ENCODE data around the gene GAST.
"Not testable (repeated sequence)": the region's sequence is repeated elsewhere in the genome, so short reads cannot be mapped to it uniquely, and the experiment has no call there.

GAST gene, protein sequence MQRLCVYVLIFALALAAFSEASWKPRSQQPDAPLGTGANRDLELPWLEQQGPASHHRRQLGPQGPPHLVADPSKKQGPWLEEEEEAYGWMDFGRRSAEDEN

DNA sequence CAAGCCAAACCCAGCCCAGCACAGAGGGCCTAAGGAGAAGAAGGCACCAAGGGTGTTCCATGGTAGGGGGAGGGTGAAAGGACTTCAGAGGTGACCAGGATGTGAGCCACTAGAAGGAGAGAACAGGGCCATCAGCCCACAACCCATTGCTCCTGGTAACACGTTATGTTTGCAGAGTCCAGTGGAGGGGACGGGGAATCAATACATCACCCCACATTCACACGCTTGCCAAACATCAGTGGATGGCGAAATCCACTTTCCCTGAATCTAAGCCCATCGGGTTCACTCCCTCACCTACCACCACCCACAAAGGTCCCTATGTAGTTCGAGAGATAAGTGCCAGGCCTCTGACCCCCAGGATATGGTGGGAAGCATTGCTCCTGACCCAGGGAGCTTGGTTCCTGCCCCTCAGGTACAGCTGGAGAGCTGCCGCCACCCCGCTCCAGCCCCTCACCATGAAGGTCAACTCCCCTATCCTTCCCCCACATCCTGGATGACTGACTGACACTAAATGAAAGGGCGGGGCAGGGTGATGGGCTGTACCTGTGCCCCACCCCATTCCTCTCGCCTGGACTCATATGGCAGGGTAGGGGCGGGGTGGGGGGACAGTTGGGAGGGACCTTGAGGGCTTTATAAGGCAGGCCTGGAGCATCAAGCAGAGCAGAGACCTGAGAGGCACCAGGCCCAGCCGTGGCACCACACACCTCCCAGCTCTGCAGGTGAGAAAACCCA, at the start of gene GAST:
Gene GAST (plus strand): TSS at position 663 of the 732 bp plus-strand sequence. CDS start 3,106 bp downstream, outside the sequence.
- no peak for DNase-seq

DNA sequence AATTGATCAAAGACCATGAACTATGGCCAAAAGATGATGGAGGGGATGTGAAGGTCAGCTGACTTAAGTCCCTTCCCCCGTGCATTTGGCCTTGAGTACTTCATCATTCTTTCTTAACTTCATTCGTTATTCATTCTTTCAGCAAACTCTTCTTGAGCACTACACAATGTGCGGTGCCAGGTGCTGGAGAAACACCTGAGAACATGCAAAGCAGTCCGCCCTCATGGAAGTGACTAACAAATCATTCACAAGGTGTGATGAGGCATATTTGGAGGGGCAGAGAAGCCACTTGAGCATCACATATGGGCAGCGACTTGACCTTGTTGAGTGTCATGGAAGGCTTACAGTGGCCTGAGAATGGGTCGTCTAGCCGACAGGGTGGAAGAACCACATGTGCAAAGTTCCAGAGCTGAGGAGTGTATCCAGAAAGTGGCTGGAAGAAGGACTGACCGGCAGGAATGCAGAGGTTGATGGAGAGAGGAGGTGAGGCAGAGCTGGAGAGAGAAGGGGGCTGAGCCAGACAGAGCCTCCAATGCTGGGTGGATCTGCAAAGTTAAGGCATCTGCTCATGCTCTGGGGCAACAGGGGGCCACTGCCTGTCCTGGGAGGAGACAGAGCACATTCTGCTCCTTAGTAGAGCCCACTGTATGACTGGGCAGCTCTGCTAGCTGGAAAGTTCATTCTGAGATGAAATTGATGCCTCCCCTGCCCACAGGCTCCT, 48.5 kb upstream of the GAST start:
- no peak for DNase-seq

DNA sequence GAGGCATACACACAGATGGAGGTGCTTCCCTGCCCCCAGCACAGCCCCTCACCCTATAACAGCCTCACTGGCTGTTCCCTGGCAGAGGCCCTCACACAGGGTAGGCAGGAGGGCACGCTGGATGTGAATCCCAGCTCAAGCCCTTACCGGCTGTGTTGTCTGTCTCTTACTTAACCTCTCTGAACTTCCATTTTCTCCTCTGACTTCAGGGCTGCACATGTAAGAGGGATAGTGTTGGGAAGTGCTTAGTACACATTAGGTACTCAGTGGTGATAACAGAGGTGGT, 48.0 kb upstream of the GAST start:
- DNase-seq: no peak

DNA sequence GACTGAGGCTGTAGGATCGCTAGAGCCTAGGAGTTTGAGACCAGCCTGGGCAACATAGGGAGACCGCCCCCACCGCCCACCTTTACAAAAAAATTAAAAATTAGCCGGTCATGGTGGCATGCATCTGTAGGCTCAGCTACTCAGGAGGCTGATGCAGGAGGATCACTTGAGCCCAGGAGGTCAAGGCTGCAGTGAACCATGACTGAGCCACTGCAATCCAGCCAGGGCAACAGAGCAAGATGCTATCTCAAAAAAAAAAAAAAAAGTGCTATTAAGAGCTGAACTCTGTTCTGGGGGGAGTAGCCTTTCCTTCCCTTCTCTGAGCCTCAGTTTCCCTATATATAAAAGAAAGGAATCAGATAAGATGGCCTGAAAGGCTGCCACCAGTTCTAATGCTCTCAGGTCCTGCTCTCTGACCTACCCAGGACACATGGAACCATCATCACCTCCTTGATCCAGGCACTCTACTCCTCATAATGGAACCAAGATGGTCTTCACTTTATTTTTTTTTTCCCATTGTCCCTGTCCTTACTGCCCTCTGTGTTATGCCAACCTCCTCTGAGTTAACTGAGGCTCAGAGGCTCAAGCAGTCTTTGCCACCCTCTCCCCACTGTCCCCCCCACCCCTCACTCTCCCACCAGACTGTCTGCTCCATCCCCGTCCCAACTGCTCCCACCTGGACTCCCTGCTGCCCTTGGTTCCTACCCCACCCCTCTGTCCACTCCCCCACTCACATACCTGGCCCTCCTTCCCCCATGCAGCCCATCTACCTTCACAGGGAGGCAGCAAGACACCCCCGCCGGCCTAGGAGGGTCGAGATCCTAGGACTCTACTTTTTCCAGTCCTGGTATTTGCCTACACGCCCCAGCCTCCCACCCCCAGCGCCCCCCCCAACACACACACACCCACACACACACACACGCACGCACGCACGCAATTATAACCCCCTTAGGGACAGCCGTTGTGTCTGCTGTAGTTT, 47.3 kb upstream of the GAST start:
- DNase-seq: no peak

DNA sequence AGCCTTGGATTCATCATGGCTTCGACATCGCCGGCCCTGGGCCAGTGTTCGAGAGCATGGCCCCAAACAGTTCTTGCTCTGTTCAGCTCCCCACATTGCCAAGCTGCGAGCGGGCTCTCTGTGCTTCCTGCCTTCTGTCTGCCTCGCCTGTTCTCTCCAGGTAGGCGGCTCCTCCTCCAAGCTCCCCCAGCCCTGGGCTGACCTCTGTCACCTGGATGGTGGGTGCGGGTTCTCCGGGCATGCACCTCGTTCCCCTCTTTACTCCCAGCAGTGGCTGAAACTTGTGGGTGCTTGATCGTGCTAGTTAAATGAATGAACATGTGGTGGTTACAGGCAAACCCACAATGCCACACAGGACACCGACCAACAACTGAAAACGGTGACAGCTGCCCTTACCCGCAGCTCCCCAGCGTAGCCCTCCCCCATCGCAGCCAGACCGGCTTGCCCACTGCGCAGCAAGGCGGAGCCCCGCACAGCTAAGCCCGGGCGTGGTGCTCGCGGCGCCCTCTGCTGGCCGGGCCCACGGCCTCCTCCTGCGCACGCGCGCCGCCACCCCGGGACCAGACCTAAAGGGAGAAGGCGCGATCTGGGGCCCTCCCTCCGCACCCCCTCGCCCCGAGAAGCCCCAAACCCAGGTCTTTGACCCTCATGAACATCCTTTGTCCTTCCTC, 46.4 kb upstream of the GAST start:
- peak; percentile 86 for DNase-seq

DNA sequence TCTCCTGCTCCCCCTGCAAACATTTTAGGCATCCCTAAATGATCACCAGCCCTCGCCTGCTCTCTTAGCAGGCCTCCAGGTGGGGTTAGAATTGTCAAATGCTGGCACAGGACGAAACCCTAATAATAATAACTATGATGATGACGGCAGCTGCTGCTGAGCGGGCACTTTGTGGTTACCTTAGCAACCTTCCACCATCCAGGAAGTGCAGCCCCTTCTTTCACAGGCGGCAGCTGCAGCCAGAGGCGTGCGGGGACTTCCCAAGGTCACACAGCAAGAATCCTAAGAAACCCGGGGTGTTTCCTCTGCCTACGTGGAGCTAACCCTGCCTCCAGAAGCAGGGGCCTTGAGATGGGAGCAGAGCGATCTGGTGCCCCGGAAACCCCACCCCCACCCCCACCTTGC, 45.9 kb upstream of the GAST start:
- DNase-seq: peak; percentile 58

DNA sequence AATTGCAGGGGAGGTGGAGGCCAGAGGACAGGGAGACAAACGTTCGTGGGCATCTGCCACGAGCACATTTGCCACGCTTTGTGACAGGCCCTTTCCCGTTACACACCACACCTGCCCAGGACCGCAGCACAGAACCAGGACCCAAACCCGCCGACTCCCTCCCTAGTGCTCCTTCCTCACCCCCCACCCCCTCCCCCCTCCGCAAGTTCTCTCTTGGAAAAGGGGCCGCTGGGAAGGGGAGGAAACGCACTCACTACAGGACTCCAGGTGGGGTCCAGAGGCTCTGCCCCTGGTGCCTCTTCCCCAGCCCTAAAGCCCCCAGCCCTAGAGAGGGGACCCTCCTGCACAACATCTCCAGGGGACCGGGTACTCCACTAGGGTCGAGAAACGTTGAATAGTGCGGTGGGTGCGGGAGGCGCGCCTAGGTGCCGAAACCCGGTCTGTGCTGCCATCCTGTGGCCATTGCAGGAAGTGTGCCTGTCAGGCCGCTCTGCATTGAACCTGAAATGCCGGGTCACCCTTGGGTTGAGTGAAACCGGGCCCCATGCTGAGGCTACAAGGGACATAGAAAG, 45.3 kb upstream of the GAST start:
- DNase-seq: peak; percentile 80

DNA sequence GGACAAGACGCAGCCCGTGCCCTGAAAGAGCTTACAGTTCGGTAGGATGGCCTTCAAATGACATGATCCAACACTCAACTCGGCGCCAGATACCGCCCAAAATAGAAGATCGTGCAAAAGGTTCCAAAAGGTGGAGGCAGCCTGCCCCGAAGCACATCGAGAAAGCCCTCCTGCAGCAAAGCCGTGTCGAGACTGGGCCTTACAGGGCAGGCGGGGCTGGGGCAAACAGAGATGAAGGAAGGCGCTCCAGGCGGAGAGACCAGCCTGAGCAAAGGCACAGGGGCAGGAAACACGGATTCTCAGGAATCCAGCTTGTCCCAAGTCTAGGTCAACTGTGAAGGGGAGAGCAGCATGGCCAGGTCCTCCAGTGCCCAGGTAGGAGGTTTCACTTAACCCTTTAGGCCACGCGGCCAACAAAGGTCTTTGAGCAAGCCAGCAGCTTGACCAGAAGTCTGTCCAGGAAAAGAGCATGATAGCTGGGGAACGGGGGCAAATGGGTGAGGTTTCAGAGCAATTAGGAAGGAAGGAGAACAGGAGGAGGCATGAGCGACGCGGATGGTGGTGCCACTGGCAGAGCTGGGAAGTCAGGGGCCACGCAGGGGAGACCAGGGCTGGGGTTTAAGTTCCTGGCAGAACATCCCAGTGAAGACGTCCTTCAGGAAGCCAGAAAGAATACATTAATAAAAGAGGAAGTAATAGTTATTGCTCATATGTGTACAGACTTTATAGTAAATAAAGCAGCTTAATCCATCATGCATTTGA, 44.7 kb upstream of the GAST start:
- DNase-seq: no peak

DNA sequence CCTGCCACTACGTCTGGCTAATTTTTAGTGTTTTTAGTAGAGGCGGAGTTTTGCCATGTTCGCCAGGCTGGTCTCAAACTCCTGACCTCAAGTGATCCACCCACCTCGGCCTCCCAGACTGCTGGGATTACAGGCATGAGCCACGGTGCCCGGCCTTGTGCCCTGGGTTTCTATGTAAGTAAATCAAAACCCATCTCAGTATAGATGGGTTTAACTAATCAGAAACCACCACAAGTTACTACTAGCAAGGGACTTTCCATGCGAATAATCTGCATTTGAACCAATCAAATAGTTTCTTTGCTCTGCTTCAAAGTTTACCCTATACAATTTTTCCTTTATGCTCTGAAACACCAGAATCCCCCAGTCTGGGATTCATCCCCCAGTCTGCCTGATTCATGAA, 40.0 kb upstream of the GAST start:
- DNase-seq: no peak

DNA sequence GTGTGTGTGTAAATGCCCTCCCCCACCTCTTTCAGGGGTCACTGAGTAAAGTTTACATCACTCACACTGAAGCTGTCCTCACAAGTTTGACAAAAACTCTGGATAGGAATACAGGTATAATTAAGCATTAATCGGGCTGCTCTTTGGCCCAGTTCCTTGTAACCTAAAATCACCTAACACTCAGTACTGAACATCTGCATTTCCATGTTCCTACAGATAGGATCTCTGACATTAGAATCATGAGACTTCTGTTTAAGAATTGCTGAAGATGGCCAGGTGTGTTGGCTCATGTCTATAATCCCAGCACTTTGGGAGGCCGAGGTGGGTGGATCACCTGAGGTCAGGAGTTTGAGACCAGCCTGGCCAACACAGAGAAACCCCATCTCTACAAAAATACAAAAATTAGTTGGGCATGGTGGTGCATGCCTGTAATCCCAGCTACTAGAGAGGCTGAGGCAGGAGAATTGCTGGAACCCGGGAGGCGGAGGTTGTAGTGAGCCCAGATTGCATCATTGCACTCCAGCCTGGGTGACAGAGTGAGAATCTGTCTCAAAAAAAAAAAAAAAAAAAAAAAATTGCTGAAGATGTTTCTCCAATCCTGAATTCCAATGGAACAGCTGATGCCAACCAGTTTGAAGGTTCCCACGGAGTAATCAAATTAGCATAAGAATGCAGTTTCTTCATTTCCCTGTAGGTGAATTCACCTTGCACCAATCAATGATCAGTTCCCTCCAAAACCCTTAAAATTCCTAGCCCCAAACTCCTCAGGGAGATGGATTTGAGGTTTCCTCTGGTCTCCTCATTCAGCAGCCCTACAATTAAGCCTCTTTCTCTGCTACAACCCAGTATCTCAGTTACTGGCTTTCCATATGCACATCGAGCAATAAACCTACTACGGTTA, 36.7 kb upstream of the GAST start:
- DNase-seq: not testable (repeated sequence)

DNA sequence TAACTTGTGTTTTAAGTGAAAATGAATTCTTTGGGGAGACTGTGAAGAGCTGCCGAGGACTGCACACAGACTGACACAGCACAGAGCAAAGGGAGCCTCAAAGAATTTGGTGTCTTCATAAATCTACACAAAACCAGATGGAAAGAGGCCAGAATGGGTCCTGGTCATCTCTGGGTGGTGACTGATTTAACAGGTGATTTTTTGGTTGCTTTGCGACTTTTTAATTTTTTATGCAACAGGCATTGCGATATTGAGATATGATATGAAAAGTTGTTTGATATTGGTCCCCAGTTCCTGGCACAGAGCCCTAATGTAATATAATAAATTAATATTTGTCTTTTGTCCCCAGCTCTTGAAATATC, 36.1 kb upstream of the GAST start:
- DNase-seq: no peak

DNA sequence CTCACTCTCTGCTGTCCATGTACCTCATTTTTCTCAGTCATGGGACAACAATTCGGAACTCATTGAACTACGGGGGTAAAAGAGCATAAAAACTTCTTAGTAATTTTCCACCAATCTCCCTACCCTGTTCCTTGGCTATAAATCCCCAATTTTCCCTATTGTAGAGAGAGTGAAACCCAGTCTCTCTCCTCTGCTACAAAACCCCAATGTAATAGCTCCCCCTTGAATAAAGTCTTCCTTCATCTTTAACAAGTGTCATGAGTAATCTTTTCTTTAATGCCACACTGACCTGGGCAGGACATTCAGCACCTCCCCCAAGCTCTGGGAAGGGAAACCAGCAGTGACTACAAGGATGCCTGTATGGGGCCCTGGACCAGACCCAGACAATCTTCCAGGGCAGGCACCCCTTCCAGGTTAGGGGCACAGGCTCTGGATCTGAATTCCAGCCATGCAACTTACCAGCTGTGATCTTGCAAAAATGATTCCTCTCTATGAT, 33.7 kb upstream of the GAST start:
- no peak for DNase-seq

DNA sequence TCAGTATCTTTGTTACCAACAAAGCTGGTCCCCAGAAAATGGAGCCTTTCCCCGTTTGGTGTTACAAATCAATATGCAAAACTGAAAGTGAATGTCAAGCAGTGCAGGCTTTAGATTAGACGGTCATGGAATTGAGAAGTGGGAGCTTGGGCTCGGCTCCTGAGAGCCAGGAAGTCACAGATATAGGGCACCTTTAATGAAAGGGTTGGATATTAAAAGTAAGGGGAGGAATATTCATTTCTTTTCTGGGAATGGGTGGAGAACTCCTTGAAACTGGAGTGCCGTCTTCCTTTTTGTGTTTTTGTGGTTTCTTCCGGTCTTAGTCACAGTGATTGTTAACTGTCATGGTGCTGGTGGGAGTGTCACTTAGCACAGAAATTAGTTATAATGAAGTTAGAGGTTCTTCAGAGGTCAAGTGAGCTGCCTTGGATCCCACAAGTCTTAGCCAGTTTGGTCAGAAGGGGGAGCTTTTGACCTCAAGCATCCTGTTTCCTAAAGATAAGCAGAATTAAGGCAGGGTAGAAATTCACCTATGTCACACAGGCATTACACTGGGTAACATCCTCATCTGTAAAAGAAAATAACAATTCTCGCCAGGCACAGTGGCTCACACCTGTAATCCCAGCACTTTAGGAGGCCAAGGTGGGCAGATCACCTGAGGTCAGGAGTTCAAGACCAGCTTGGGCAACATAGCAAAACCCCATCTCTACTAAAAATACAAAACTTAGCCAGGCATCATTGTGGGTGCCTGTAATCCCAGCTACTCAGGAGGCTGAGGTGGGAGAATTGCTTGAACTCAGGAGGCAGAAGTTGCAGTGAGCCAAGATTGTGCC, 33.0 kb upstream of the GAST start:
- DNase-seq: peak; percentile 53

DNA sequence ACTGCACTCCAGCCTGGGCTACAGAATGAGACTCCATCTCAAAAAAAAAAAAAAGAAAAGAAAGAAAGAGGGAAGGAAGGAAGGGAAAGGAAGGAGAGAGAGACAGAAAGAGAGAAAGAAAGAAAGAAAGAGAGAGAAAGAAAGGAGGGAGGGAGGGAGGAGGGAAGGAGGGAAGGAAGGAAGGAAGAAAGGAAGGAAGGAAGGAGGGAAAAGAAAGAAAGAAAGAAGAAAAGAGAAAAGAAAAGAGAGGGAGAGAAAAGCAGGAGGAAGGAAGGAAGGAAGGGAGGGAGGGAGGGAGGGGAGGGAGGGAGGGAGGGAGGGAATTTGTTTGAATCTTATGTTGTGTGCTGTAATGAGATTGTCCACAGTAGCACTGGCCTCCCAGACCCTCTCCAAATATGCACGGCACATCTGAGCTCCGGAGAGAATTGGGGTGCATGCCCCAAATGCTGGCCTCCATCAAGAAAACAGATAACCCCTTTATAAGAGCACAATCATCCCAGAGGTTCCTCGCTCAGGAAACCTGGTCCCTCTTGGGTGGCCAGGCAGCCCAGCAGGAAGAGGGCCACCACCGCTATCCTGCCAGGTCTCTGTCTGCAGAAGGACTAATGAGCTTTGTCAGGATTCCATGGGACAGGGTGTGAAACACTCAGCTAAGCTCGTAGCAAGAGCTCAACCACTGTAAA, 32.2 kb upstream of the GAST start:
- DNase-seq: no peak

DNA sequence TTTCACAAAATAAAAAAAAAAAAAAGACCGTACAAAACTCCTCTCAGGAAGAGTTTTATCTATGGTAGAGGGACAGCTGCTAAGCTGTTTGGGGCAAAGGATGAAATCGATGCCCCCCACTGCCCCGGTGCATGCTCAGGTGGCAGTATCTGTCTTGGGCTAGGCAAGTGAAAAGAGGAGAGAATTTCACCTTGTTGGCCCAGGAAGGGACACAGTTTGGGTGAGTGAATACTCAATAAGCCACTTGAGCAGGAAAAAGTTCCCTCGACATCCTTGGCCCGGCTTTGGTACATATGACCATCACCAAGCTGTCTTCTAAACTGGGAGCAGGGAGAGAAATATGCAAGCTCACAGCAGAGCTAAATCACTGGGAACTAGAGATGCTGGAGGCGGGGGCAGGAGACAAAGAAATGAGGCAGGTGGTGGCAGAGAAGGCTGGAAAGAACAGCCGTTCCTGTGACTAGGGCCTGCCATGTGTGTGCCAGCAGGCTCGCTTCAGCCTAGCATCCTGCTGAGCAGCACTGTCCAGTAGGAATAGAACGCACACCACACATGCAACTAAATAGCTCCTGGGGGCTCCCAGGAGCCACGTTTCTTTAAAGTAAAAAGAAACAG, 31.6 kb upstream of the GAST start:
- no peak for DNase-seq

DNA sequence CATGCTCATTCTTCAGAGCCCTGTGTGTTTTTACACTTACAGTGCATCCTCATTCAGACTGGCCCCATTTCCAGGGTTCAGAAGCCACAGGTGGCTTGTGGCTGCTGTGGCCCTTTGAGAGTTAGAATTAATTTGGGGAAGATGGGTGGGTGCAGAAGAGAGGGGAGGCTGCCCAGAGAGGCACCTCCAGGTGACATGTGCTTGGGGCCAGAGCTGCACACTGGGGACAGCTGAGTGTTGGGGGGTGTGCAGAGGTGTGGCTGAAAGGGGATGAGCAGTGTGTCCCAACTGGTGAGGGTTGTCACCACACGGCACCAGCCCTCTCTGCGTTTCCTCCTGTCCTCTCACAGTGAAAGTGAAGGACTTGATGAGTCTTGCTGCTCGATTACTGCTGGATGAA, 30.4 kb upstream of the GAST start:
- no peak for DNase-seq

DNA sequence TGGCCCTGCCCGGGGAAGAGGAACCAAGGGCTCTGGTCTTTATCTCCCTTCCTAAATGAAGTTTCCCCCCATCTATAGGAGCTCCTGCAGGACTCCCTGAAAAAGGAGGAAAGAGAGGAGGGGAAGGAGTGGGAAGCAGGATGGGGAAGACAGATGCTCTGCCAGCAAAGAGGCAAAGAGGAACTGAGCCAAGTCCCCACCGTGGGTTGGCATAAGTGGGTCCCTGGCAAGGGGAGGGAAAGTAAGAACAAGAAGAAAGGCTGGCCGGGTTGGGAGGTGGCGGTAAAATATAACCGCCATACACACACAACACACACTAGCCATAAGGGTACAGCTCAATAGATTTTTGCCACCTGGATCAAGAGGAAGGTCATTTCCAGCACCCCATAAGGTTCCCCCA, 29.5 kb upstream of the GAST start:
- no peak for DNase-seq

DNA sequence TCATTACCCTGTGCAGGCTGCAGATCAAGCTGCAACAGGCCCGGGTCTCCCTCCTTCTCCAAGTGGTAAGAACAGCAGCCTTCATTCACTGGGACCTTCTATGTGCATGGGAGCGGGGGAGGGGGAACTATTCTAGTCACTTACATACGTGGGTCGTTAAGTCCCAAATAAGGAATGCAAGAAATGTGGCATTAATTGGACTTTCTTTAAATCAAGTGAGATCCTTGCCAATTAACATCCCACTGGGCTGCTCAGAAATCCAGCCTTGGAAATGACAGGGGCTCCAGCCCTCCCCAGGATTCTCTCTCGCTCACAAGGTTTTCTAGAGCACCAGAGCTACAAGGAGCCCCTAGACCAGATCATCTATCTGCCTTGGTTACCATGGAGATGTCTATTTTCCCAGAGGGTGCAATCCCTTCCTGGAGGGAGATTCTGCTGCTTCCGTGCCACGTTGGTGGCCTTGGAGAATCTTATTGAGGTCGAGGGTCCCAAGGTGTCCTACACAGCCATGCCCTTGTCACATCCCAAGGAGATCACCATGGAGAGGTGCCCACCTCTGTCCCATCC, 28.6 kb upstream of the GAST start:
- no peak for DNase-seq
